Measurements from ENCODE around the gene MYO7A.
"Not testable (repeated sequence)": the region's sequence is repeated elsewhere in the genome, so short reads cannot be mapped to it uniquely, and the experiment has no call there.

MYO7A gene

GRCh38 chr11:77093056-77093891 lies 34.8 kb upstream of the MYO7A start:
- DNase-seq (ENCODE audit: low spot score) = no peak

- no peak for DNase-seq (ENCODE audit: low spot score)
Observed at GRCh38 chr11:77093987-77094840, 33.8 kb upstream of the MYO7A start.

- no peak for DNase-seq (ENCODE audit: low spot score)
Observed at GRCh38 chr11:77094841-77095365, 33.1 kb upstream of the MYO7A start.

GRCh38 chr11:77095551-77096490 lies 32.2 kb upstream of the MYO7A start:
- DNase-seq (ENCODE audit: low spot score) = no peak

- no peak for DNase-seq (ENCODE audit: low spot score)
Observed at GRCh38 chr11:77096591-77097019, 31.4 kb upstream of the MYO7A start.

GRCh38 chr11:77097180-77097579 lies 30.9 kb upstream of the MYO7A start:
- DNase-seq (ENCODE audit: low spot score) = not testable (repeated sequence)

- DNase-seq (ENCODE audit: low spot score) = no peak
Observed at GRCh38 chr11:77100166-77101042, 27.6 kb upstream of the MYO7A start.

GRCh38 chr11:77101043-77101537 lies 27.0 kb upstream of the MYO7A start:
- no peak for DNase-seq (ENCODE audit: low spot score)

- no peak for DNase-seq (ENCODE audit: low spot score)
Observed at GRCh38 chr11:77102246-77103210, 25.5 kb upstream of the MYO7A start, which contains the start of gene OMP. OMP (plus strand) TSS chr11:77102840; CDS start chr11:77102840, 0 bp downstream.

- DNase-seq (ENCODE audit: low spot score) = no peak
Observed at GRCh38 chr11:77103319-77103718, 24.7 kb upstream of the MYO7A start.

GRCh38 chr11:77104727-77105126 lies 23.3 kb upstream of the MYO7A start:
- DNase-seq (ENCODE audit: low spot score) = no peak

GRCh38 chr11:77106321-77106720 lies 21.7 kb upstream of the MYO7A start:
- DNase-seq (ENCODE audit: low spot score) = no peak

- DNase-seq (ENCODE audit: low spot score) = no peak
Observed at GRCh38 chr11:77106759-77107158, 21.3 kb upstream of the MYO7A start.

- no peak for DNase-seq (ENCODE audit: low spot score)
Observed at GRCh38 chr11:77107950-77108349, 20.1 kb upstream of the MYO7A start.

- no peak for DNase-seq (ENCODE audit: low spot score)
Observed at GRCh38 chr11:77108436-77108835, 19.6 kb upstream of the MYO7A start.

GRCh38 chr11:77109236-77110019 lies 18.6 kb upstream of the MYO7A start:
- no peak for DNase-seq (ENCODE audit: low spot score)

- no peak for DNase-seq (ENCODE audit: low spot score)
Observed at GRCh38 chr11:77110836-77111235, 17.2 kb upstream of the MYO7A start.

GRCh38 chr11:77111277-77111676 lies 16.8 kb upstream of the MYO7A start:
- DNase-seq (ENCODE audit: low spot score) = no peak

All from activated CD4-positive, alpha-beta T cell treated with anti-CD3 and anti-CD28 coated beads, Interleukin-2, Interleukin-4, amounts not matched to agents 100 ng/mL and 50 ng/mL, durations not matched to agents 16 hours and 8 hours (primary cell).